HG03039 (cell line): ENCODE measurements around the gene RBM39.
A peak's percentile ranks its signal among the peaks of the same experiment; 100 is the strongest.

Experiments
- ATAC-seq: cut with Tn5 transposase; IDR thresholded peaks from one replicate; pipeline ENCODE4 v1.9.1; 2021; ENCODE audit warnings: mild to moderate bottlenecking, moderate library complexity; ENCODE audit not compliant: unreplicated experiment

The RBM39 gene

GRCh38 chr20:35680452-35681183 is 61.4 kb downstream of the RBM39 start:
- ATAC-seq, result no peak

DNA sequence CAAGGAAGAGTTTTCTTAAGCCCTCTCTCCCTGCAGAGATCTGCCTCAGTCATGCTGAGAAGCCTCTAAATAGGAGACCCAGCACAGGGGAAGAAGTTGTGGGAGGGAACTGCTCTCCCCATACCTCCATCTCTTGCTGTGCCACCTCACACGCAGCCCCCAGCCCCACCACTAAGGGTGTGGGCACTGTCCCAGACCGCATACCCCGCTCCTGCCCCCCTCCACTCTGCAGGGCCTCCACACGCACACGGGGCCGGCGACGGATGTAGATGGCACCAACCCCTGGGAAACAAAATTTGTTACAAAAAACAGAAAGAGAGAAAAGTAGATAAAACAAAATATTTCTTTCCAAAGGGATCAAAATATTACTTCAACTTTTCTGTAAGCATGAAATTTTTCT is 67.1 kb downstream of the RBM39 start:
- no peak for ATAC-seq

- ATAC-seq, result no peak
Measured at GRCh38 chr20:35673884-35674283, 68.2 kb downstream of the RBM39 start.

DNA sequence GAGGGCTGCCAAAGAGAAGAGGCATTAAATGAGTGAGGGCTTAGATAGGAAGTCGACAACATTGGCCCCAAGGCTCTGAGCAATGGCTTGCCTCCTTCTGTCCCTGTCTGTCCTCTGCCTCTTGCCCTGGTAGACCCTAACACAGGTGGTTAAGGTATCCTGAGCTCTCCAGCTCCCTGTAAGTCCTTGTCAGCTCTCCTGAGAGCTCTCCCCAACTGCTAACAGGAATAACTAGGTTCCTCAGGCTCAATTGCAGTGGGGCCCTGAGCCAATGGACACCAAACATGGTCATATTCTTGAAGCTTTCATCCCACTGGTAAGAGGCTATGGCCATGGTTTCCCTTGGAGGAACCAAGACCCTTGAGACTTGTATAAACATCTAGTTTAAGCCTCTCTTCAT is 72.4 kb downstream of the RBM39 start:
- ATAC-seq, result no peak

DNA sequence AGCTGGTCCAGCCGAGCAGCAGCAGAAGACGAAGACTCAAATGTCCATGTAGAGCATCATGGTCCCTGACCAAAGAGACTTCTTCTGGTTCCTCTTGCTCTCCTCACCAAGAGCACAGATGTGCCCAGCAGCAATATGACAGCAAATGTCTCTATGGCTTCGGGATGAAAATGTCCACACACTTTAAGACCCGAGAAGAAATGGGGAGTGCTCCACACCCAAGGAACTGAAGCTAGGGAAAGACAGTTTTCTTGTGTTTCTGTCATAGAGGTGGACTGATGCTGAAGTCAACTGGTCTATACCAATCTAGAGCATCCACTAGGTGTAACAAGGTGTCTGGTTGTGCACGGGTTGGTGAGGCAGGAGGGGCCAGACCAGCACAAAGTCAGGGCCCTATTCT is 72.8 kb downstream of the RBM39 start:
- no peak for ATAC-seq

DNA sequence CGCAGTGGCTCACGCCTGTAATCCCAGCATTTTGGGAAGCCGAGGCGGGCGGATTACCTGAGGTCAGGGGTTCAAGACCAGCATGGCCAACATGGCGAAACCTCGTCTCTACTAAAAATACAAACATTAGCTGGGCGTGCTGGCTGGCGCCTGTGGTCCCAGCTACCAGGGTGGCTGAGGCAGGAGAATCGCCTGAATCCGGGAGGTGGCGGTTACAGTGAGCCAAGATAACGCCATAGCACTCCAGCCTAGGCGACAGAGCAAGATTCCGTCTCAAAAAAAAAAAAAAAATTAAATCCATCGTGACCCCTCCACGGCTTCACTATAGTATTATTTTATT is 76.1 kb downstream of the RBM39 start:
- ATAC-seq, result no peak

DNA sequence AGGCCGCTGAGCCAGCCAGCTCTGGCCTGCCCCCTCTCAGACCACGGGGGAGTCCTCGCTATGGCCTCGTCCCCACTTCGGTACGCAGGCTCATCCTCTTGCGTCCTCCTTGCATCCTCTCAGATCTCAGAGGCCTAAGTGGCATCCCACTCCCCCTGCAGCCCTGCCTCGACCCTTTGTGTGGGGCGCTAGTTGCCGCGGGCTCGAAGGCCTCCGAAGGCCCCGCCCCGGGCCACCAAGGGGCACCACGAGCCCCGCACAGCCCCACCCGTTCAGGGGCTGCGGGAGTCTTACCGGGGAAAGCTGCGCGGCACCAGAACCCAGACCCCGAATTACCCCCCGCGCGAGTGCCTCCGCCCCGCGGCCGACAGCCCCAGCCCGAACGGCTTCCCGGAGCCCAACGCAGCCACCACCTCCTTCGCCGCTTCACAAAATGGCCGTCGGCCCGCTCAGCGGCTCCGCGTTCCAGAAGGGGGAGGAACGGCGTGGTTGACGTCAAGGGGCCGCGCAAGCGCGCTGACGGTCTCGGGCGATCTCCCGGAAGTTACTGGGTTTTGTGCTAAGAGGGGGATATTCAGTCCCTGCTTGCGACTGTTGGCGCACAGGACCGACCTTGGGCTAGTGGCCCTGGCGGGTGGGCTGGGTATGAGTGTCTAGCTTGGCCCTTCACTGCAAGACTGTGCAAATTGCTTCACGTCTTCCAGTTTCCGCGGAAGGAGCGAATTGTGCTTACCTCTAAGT is 77.4 kb downstream of the RBM39 start, which contains the start of the genes CPNE1 and RBM12:
CPNE1 (minus strand) TSS at position 435 of the 741 bp plus-strand sequence. CDS start 31,977 bp downstream, outside the sequence.
RBM12 (minus strand) TSS at position 435 of the 741 bp plus-strand sequence. CDS start 9,578 bp downstream, outside the sequence.
- ATAC-seq, result peak; percentile 69

- ATAC-seq, result peak; percentile 21
Measured at GRCh38 chr20:35663516-35664465, 78.3 kb downstream of the RBM39 start.

GRCh38 chr20:35662551-35662950 is 79.5 kb downstream of the RBM39 start:
- ATAC-seq, result no peak

- ATAC-seq, result no peak
Measured at GRCh38 chr20:35661908-35662307, 80.2 kb downstream of the RBM39 start.

DNA sequence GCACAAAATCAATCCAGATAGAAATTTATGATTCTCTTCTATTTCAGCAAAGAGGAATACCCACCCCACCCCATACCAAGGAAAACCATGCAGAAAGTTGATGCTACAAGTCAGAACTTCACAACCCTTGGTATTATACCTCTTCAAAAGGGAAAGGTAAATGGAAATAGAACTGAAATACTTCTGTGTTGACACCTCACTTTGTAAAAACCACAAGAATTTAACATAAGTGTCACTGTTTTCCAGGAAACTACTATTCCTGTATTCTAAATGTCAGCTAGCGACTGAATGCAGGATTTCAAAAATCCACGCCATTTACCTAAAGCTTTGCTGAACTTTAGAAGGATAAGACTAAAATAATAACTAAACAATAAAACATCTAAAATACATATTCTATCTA is 81.0 kb downstream of the RBM39 start:
- no peak for ATAC-seq

- no peak for ATAC-seq
Measured at GRCh38 chr20:35660122-35660937, 81.7 kb downstream of the RBM39 start.

- no peak for ATAC-seq
Measured at GRCh38 chr20:35657271-35657670, 84.8 kb downstream of the RBM39 start.

GRCh38 chr20:35654415-35654814 is 87.6 kb downstream of the RBM39 start:
- no peak for ATAC-seq

DNA sequence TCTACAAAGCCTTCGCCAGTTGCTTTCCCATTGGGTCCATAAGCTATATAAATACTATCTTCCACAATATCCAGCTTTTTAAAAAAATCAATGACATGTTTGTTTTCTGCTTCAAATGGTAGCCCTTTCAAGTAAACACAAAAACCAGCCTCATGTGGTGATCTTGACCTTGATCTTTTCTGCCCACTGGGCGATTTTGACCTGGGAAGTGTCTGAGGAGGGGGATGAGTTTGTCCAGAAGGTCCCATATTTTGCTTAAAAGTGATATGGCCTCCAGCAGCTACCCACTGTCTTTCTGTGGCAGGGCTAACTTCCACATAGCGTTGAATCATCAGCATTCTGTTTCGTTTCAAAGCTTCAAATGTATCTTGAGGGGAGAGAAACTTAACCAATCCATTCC is 88.2 kb downstream of the RBM39 start:
- no peak for ATAC-seq
